ENCODE results near the gene PAFAH1B2. TPM values are rescaled to one million over a fixed set of nuclear protein-coding genes. Genes with fewer than 3 reads are reported as not detected.

Gene PAFAH1B2
- total and polyA plus RNA-seq, 2 donors (not counting 3 experiments of a cell fraction or from before 2014, with no cell fraction given), result 34.2 to 128 TPM

- TF ChIP-seq MAX (IDR thresholded peaks at IDR 0.05; ENCODE audit: insufficient read depth, insufficient read length) (no peak), POLR2AphosphoS5 (IDR thresholded peaks at IDR 0.05; ENCODE audit: insufficient read depth, low read depth, low read length) (no peak), JUN (IDR thresholded peaks at IDR 0.05; ENCODE audit: borderline replicate concordance, insufficient read depth, insufficient read length, low read depth) (no peak), CTCF (IDR thresholded peaks at IDR 0.05; ENCODE audit: extremely low read depth in 1 of 2, insufficient read depth in 1 of 2, low read depth in 1 of 2, low read length in 2 of 2) (no peak), FOS (IDR thresholded peaks at IDR 0.05; ENCODE audit: borderline replicate concordance, insufficient read depth, low read length) (no peak), POLR2A (IDR thresholded peaks at IDR 0.05; ENCODE audit: low read depth, low read length) (no peak), EZH2 (IDR thresholded peaks at IDR 0.05; ENCODE audit: borderline replicate concordance, low read depth, low read length, severe bottlenecking) (no peak), GATA2 (IDR thresholded peaks at IDR 0.05; ENCODE audit: insufficient read depth, insufficient read length, low read depth, low read length) (no peak), MYC (IDR thresholded peaks at IDR 0.05; ENCODE audit: low read depth, low read length) (no peak)
- Histone ChIP-seq H3K9ac (replicated peaks; ENCODE audit: extremely low read depth, insufficient read depth, low read length) (no peak overlapping the region), H2AFZ (ENCODE audit: low read depth, low read length) (no peak overlapping the region), H4K20me1 (replicated peaks; ENCODE audit: control insufficient read depth, extremely low read depth, insufficient read depth, low read length) (no peaks in the 10 kb centered on the region), H3K9me3 (replicated peaks; ENCODE audit: control insufficient read depth, insufficient read depth, low read length) (no peaks in the 10 kb centered on the region), H3K9me1 (replicated peaks; ENCODE audit: control insufficient read depth, extremely low read depth, insufficient read depth, low read length) (no peaks in the 10 kb centered on the region), H3K79me2 (ENCODE audit: control insufficient read depth, insufficient read depth, low read length) (no peaks in the 10 kb centered on the region), H3K4me3 (replicated peaks in 1 of 3; ENCODE audit: insufficient read depth in 1 of 3, low read depth in 1 of 3, low read length in 3 of 3) (no peak overlapping the region), H3K36me3 (ENCODE audit: control insufficient read depth in 2 of 2, extremely low read depth in 1 of 2, insufficient read depth in 2 of 2, low read length in 2 of 2) (peaks cover 0 to 4% of the 10 kb centered on the region in 2 experiments), H3K4me1 (ENCODE audit: control insufficient read depth, extremely low read depth, insufficient read depth, low read length) (peaks cover 32% of the 10 kb centered on the region), H3K27ac (ENCODE audit: insufficient read depth, low read depth, low read length) (no peak overlapping the region), H3K4me2 (ENCODE audit: insufficient read depth, low read length) (no peak overlapping the region), H3K27me3 (ENCODE audit: control insufficient read depth in 2 of 2, insufficient read depth in 2 of 2, low read length in 2 of 2) (no peaks in the 10 kb centered on the region)
- dilution Hi-C loops (cut with MboI; ENCODE audit: extremely low pct_ligation_motif_present, low sequenced_read_pairs) (no loop called here), intact Hi-C loops (cut with micrococcal nuclease) (loop anchor here (5.0 kb wide), 1 partner anchor 141 kb away; the partner anchor contains the start of gene BACE1)
- FAIRE-seq (no peak), DNase-seq (ENCODE audit: low read depth, low spot score) (no peak)
- ChIA-PET CTCF (no interaction called here), POLR2A (no interaction called here)
- no TSS peak for BruUV-seq (replicated peaks)
Observed at GRCh38 chr11:117176186-117176585, 32.1 kb downstream of the PAFAH1B2 start.

Measured in endothelial cell of umbilical vein (primary cell).